ENCODE data around the gene DENND5A.

DNA sequence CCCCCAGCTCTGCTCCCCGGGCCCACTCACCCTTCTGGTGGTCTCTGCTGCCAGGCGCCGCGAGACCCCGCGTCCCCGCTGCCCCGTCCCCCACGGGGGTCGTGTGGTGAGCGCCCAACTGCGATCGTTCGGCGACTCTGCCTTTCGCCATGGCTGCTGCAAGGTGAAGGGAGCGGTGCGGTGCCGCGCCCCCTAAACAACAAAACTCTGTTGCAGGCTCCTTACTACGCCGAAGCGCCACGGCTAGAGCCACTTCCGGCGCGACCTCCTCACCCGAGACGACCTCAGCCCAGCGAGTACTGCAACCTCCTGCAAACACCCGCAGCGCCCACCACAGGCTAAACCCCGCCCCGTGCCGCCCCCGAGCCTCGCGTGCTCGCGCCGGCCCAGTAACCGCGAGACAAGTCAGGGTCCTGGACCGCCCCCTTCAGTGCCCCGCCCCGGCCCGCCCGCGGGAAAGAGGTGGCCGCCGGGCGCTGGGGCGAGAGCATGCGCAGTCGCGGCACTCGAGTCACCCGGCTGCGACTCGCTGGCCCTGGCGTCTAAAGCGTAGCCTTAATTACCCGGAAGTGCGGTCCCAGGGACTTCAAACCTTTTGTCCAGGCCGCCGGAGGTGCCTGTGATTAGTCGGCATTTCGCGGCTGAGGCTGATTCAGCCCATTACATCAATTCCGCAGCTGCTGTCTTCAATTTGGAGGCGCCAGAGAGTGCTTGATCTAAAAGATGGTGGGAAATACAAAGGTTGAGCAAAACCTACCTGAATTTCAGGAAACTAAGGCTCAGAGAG lies 49.3 kb upstream of the DENND5A start, which contains the start of gene TMEM41B:
- TF ChIP-seq GATA2 (IDR thresholded peaks at IDR 0.05; ENCODE audit: low read depth, low read length) (peak; percentile 39; the same call in 1 of the 2 replicates), GATA3 (IDR thresholded peaks at IDR 0.05; ENCODE audit: low read depth, low read length) (no peak)
